Measurements from ENCODE around the gene DPM1.

DNA sequence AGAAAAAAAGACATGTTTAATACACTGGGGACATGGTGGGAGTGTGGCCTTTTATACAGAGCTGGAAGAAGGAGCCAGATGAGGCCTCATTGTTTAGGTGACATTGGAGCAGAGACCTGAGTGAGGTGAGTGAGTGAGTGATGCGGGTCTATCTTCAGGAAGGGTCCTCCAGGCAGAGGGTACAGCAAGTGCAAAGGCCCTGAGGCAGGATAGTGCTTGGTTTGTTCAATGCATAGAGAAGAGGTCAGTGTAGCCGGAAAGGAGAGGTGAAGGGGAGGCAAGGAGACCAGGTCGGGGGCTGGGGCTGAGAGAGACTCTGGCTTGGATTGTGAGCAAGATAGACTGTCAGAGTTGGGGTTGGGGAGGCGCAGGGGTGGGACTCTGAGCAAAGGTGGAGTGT, 41.0 kb upstream of the DPM1 start:
- TF ChIP-seq POLR2A (IDR thresholded peaks at IDR 0.05) = no peak
- no peak for TF ChIP-seq POLR2AphosphoS5 (IDR thresholded peaks at IDR 0.05)
- TF ChIP-seq, protein P1, sequence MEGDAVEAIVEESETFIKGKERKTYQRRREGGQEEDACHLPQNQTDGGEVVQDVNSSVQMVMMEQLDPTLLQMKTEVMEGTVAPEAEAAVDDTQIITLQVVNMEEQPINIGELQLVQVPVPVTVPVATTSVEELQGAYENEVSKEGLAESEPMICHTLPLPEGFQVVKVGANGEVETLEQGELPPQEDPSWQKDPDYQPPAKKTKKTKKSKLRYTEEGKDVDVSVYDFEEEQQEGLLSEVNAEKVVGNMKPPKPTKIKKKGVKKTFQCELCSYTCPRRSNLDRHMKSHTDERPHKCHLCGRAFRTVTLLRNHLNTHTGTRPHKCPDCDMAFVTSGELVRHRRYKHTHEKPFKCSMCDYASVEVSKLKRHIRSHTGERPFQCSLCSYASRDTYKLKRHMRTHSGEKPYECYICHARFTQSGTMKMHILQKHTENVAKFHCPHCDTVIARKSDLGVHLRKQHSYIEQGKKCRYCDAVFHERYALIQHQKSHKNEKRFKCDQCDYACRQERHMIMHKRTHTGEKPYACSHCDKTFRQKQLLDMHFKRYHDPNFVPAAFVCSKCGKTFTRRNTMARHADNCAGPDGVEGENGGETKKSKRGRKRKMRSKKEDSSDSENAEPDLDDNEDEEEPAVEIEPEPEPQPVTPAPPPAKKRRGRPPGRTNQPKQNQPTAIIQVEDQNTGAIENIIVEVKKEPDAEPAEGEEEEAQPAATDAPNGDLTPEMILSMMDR (IDR thresholded peaks at IDR 0.05) = no peak
- TF ChIP-seq EP300 (IDR thresholded peaks at IDR 0.05; ENCODE audit: low read depth) = no peak
